Activated CD8-positive, alpha-beta memory T cell treated with anti-CD3 and anti-CD28 coated beads, Interleukin-2, amount 50 U/mL, for 48 hours (primary cell): ENCODE data around the gene ASIC2.

Source experiments
- DNase-seq: peaks from one replicate; pipeline ENCODE4 v3.0.0-alpha.2; 2020

The ASIC2 gene

DNA sequence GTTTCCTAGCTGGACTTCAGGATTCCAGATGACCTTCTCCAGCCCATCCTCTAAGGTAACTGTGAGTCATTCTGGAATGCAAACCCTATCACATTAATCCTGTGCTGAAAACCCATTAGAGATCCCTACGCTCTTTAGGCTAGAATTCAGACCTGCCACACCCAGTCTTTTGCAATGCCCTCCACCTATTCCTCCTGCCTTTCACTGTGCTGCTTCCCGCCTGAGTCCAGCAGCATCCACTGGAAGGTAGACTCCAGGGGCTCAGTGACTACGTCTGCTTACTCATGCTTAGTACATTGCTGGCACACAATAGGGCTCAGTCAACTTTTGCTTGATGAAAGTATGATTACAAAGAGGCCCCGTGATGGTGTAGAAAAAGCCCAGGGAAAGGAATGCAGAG, 180.3 kb downstream of the ASIC2 start:
- DNase-seq: no peak

DNA sequence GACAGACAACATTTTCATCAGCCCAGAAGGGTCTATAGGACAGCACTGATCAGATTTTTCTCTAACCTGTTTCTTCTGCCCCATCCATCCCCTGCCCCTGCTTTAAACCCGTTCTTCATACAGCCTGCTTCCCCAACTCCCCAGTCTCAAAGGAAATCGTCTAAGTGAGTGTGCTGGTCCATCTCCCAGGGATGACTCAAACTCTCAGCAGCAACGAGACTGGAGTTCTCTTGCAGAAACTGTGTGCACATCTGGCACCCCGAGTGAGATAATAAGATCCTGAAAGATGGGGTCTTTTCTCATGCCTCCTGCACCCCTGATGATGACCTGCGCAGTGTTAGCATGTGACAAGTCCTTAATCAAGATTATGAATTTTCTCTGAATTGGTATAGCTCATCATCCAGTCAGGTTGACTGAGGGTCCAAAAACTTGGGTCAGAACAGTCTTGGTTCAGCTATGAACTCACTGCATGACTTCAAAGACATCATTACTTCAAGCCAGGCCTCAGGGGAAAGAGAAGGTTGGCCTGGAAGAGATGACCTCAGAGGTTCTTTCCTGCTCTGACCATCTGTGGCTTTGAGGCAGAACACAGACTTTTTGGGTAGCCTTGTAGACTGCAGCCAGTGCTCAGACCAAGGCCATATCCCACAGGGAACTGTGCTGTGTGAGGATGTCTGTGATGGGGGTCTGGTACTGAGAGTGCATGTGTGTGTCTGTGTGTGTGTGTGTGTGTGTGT, 183.6 kb downstream of the ASIC2 start:
- no peak for DNase-seq

DNA sequence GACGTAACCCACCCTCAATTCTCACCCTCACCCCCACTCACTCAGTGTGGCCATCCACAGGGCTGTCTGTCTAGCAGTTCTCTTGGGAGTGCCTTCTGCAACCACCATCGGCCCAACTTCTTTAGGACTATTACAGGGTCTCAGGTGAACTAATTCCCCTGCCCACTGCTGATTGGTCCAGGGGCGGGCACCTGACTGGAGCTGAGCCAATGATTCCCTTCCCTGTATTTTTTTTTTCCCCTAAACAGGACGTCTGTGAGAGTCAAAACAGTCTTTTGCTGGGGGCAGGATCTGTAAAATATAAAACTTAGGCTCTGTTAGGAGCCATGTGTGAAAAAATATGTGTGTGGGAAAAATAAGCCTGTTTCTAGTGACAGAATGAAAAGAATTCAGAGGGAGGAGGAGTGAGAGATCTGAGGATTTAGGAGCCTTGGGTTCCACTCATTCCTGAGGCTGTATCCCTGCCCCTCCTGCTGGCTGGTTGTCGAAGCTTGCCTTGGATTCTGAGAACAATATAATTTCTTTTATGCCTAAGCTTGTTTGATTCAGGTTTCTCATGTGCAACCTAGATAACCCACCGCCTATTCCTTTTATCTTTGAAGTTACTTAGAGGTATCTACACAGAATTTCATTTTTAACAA, 186.4 kb downstream of the ASIC2 start:
- no peak for DNase-seq

- no peak for DNase-seq
Observed at GRCh38 chr17:33105911-33106310, 187.2 kb downstream of the ASIC2 start.

- DNase-seq: no peak
Observed at GRCh38 chr17:33099906-33100305, 193.2 kb downstream of the ASIC2 start.

- no peak for DNase-seq
Observed at GRCh38 chr17:33099252-33099651, 193.8 kb downstream of the ASIC2 start.

GRCh38 chr17:33097411-33097810, 195.7 kb downstream of the ASIC2 start:
- DNase-seq: no peak

- no peak for DNase-seq
Observed at GRCh38 chr17:33096161-33096560, 196.9 kb downstream of the ASIC2 start.

GRCh38 chr17:33091271-33091670, 201.8 kb downstream of the ASIC2 start:
- no peak for DNase-seq

DNA sequence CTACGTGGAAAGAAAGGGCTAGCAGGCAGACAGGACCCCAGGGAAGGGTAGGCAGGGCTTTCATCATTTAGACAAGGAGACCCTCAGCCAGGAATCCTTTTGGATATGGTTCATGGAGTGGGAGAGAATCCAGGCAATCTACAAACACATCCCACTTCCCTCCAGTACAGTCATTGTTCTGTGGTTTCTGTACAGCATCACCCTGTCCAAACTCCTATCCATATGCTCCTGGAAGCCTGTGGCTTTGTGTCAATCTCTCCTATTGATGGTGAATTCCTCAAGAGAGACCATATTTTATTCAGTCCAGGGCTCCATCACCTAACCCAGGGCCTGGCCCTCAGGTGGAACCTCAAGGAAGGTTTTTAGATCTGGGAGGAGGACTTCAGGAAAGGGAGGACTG, 202.3 kb downstream of the ASIC2 start:
- DNase-seq: no peak

GRCh38 chr17:33086878-33087277, 206.2 kb downstream of the ASIC2 start:
- DNase-seq: no peak

- DNase-seq: no peak
Observed at GRCh38 chr17:33086041-33086440, 207.1 kb downstream of the ASIC2 start.

- no peak for DNase-seq
Observed at GRCh38 chr17:33085256-33085655, 207.8 kb downstream of the ASIC2 start.

- DNase-seq: no peak
Observed at GRCh38 chr17:33084755-33085154, 208.3 kb downstream of the ASIC2 start.

GRCh38 chr17:33082529-33083173, 210.4 kb downstream of the ASIC2 start:
- no peak for DNase-seq

- DNase-seq: no peak
Observed at GRCh38 chr17:33080091-33080490, 213.0 kb downstream of the ASIC2 start.

DNA sequence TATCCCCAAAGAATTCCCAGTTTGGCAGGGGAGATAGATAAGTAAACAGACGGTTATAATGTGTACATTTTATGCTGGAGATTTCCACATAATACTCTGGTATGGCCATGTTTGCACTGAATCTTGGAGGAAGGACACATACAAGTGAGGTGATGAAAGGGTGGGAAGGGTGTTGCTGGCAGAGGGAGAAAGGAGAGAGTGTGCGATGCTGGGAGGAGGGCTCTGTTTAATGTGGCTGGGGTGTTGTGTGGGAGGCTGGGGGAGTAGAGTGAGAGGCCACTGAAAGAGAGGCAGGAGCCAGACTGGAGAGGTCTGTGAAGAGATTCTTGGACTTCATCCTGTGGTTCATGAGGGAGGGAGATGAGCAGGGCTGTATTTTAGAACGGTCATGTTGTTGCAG, 213.9 kb downstream of the ASIC2 start:
- no peak for DNase-seq

GRCh38 chr17:33076979-33077378, 216.1 kb downstream of the ASIC2 start:
- DNase-seq: no peak

DNA sequence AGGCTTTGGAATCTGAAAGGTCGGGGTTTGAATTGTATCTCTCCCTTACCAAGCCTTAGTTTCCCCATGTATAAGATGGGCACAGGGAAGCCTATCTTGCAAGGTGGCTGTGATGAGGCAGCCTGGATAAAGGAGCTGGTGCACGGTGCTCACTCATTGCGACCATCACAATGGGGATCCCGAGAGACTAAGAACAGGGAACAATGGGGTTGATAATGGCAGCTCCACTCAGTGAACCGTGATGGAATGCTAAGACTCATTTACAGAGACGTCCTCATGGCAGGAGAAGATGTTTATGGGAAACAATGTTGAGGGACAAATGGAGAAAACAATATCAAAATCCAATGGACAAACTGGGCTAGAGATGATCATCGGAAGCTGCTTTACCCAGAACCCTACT, 219.7 kb downstream of the ASIC2 start:
- no peak for DNase-seq

DNA sequence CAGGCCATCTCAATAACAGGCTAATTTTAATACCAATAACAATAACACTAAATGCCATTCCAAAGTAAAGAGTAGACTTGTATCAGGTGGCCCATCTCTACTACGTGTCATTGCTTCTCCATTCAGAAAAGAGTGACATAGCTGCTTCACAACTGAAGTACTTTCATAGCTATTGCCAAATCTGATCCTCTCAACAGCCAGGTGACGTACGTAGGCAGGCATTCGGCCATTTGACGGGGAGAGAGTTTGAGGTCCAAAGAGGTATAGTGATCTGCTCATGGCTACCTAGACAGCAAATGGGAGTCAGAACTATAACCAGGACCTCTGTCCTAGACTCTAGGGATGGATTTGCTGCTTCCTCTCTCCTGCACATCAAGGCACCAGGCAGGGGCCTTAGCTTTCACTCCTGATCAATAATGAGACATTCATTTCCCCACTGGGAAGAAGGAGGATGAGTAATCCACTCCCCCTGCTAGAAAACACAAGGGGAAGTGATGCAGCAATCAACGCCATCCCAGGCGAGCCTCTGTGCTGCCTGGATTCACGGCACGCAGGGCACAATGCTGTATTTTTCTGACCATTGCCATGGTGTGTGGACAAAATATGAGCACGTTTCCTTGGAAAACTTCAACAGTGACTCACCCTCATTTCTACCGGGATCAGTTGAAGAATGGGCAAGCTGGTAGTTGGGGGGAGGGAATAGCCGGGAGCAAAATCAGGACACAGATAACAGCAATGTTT, 220.5 kb downstream of the ASIC2 start:
- no peak for DNase-seq

DNA sequence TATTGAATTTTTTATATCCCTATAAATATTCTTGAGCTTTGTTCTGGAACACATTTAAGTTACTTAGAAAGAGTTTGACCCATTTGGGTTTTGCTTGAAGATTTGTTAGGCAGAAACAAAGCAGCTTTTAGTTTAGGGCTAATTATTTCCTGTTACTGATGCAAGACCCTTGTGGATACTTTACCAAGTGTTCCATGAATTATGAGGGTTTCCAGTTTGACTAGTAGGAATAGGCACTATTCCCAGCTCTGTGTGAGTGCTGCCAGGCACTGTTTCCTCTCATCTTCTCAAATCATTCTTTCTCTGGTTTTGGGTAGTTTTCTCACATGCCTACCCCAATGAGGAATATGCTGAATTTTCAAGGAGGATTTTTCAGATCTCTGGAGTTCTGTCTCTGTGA, 221.4 kb downstream of the ASIC2 start:
- no peak for DNase-seq

DNA sequence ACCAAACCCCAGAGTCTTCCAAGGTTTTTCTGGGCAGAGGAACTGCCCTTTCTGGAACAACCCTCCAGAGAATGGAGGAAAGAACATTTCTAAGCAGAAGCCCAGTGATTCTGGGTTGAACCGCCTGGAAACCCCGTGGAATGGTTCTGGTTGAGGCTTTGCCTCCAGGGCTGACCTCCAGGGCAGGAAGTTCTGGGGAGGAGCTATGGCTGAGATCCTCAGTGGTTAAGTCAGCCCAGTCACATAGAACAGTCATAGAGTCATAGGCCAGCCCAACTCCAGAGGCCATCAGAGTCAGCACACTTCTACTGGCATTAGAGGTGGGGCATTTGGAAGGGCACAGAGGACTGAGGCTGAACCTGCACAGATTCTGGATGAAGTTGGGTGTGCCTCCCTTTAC, 235.5 kb downstream of the ASIC2 start:
- DNase-seq: no peak

DNA sequence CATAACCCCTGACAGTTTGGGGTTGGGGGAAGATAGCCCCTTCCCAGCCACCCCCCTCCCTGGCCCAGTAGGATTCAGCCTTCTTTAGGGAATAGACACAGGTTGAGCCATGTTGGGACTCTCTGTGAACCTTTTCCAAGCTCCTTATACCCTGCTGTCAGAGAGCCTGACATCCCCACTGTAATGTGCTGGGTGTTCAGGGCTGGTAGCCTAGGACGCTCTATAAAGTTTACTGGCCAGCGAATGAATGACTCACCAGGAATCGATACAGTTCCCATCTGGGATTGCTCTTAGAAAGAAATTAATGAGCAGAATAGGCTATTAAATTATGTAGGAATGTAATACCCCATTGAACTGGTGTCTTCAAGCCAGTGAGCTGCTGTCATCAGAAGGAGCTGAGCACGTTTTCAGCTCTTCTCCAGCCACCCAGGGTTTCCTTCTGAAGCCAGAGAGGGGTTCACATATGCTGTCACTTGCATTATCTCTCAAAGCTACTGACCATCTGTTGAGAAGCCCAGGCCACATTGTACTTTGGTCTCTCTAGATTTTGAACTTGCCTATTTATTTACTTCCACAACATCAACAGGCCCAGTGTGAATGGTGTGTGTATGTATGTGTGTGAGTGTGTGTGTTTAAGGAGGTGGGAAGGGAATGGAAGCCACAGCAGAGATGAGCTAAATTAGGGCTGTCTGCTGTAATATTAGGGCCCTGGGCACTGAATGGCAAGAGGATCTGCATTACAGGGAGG, 236.5 kb downstream of the ASIC2 start:
- DNase-seq: no peak
